ENCODE results near the gene CERS4.
A peak's percentile ranks its signal among the peaks of the same experiment; 100 is the strongest.
"Not testable (repeated sequence)": the region's sequence is repeated elsewhere in the genome, so short reads cannot be mapped to it uniquely, and the experiment has no call there.

CERS4 gene, protein sequence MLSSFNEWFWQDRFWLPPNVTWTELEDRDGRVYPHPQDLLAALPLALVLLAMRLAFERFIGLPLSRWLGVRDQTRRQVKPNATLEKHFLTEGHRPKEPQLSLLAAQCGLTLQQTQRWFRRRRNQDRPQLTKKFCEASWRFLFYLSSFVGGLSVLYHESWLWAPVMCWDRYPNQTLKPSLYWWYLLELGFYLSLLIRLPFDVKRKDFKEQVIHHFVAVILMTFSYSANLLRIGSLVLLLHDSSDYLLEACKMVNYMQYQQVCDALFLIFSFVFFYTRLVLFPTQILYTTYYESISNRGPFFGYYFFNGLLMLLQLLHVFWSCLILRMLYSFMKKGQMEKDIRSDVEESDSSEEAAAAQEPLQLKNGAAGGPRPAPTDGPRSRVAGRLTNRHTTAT

DNA sequence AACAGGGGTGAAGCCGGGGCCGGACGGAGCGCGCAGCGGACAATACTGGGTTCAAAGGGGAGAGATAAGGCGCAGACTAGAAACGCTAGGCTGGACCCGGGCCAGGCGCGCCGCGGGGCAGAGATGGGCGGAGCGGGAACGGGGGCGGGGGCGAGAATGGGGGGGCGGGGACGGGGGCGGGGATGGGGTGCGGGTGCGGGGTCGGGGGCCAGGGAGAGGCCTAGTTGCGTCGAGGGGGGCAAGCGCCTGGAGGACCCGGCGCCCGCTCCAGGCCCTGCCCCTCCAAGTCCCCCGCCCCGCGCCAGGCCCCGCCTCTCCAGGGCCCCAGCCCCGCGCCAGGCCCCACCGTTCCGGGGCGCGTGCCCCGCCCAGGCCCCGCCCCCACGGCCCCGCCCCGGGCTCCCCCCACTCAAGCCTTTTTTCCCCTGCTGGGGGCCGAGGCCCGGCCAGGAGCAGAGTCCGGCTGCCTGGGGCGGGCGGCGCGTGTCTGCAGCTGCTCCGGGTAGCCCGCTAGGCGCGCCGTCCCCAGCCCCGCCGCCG lies at the start of gene CERS4:
CERS4 (plus strand) TSS at position 449 of the 540 bp plus-strand sequence. CDS start 41,707 bp downstream, outside the sequence.
- DNase-seq, result peak; percentile 44

DNA sequence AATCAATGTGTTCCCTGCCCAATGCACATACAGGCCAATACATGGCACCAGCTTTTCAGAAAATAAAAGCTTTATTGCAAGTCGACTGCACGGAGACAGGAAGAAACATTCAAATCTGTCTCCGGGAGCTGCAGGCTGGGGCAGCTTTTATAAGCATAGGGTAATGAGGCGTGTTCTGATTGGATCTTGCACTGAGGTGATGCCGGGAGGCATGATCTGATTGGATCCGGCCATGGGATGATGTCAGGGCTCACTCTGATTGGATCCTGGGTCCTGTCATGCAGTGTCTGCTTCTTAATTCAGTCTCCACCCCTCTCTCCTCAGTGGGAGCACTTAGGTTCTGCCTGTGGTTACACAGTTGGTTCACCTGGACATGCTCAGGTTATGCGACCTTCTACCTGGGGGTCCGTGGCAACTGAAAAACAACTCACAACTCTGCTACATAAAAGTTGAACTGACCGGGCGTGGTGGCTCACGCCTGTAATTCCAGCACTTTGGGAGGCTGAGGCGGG lies 48.0 kb upstream of the CERS4 start:
- peak; percentile 21 for DNase-seq

DNA sequence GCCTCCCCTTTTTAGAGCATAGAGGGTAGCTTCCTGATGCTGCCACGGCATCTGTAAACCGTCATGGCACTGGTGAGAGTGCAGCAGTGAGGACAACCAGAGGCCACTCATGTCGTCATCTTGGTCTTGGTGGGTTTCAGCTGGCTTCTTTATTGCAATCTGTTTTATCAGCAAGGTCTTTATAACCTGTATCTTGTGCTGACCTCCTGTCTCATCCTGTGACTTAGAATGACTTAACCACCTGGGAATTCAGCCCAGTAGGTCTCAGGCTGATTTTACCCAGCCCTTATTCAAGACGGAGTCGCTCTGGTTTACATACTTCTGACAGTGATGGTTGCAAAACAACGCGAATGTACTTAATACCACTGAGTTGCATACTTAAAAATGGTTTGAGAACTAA lies 45.4 kb upstream of the CERS4 start:
- no peak for DNase-seq

DNA sequence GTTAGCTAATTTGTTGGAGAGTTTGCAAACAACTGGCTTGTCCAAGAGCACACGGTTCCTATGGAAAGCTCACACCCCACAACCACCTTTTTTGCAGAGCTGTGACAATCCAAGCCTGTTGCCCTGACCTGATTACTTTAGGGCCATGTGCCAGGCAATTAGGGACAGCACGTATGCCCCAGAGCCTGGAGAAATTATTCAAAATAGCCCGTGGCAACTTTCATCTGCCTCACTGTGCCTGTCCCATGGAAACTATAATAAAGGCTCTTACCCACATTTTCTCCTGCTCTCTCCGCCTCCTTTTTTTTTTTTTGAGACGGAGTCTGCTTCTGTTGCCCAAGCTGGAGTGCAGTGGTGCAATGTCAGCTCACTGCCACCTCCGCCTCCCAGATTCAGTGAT lies 41.2 kb upstream of the CERS4 start:
- no peak for DNase-seq

DNA sequence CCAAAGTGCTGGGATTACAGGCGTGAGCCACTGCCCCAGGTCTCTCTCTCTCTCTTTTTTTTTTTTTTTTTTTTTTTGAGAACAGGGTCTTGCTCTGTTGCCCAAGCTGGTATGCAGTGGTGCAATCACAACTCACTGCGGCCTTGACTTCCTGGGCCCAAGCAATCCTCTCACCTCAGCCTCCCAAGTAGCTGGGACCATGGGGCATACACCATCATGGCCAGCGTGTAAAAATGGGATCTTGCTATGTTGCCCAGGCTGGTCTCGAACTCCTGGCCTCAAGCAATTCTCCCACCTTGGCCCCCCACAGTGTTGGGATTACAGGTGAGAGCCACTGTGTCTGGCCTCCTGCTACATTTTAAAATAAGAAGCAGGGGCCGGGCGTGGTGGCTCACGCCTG lies 40.6 kb upstream of the CERS4 start:
- no peak for DNase-seq

DNA sequence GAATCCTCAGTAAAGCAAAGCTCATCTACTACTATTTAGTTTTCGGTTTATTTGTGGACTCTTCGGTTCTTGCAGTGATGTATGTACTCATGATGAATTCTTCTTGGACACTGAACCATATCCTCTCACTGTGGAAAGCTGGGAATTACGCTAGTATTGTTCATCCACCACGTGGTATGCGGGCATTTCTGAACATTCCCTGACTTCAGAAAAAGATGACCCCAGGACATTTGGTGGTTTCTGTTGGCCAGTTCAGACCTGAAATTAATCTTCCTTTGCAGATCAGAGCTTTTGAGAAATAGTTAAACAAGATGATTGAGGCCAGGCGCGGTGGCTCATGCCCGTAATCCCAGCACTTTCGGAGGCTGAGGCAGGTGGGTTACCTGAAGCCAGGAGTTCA lies 34.5 kb upstream of the CERS4 start:
- no peak for DNase-seq

DNA sequence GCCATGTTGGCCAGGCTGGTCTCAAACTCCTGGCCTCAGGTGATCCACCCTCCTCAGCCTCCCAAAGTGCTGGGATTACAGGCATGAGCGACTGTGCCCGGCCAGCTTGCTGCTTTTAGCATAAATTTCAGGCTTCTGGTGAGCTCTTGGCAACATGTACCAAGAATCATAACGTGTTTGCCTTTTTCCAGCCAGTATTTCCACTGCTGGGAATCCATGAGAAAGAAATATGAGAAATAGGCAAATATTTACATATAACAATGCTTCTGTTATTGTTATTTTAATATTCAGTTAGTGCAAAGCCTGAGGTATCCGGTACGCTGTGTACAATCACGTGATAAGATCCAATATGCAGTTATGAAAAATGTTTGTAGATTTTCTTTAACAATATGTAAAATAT lies 29.2 kb upstream of the CERS4 start:
- no peak for DNase-seq

DNA sequence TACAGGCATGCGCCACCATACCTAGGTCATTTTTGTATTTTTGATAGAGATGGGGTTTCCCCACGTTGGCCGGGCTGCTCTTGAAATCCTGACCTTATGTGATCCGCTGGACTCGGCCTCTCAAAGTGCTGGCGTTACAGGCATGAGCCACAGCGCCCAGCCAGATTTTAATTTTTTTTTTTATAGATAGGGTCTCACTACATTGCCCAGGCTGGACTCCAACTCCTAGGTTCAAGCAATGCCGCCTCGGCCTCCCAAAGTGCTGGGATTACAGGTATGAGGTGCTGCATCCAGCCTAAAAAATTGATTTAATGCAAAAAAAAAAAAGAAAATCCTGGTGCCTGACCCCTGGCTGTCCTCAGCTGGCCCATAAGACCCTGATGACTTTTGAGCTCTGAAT lies 24.9 kb upstream of the CERS4 start:
- DNase-seq, result no peak

DNA sequence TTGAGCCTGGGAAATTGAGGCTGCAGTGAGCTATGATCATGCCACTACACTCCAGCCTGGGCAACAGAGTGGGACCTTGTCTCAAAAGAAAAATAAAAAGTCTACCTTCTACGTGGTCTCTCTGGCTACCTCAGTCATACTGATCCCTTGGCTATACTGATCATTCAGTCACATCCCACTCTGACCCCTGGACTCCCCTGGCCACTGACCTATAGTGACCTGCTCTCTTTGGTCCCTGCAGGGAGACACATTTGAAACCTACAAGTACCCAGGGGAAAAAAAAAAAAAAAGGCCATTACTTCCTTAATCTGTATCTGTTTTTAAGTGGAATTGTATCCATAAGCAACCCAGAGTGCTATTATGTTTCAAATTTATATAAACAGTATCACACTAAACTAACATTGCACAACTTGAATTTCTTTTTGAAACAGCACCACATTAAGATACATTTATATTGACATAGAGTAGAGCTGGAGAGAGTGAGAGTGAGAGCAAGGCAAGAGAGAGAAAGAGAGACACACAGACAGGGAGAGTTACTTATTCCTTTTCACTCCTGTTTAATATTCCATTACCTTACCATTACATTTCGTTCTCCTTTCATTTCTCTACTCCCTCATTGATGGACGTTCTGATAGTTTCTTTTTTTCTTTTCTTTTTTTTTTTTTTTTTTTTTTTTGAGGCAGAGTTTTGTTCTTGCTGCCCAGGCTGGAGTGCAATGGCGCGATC lies 23.7 kb upstream of the CERS4 start:
- no peak for DNase-seq

DNA sequence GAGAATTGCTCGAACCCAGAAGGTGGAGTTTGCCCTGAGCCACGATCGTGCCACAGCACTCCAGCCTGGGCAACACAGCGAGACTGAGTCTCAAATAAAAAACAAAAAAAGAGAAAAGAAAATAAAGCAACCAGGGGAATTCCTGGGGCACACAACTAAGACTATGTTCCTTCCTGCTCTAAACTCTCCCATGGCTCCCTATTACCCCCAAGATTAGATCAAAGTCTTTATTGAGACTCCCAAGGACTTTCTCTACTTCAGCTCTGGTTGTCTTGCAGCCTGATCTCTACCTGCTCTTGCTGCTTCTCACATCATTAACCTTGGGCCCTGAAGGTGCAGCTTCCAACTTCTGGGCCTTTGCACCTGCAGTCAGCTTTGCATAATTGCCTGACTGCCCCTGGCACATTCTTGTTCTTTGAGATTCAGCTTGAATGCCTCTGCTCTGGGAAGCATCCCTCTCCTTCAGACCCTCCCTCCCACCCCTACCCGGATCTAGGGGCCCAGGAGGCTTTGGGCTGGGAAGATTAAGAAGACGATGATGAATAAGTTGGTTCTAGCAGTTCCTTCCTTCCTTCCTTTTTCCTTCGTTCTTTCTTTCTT lies 16.8 kb upstream of the CERS4 start:
- no peak for DNase-seq

DNA sequence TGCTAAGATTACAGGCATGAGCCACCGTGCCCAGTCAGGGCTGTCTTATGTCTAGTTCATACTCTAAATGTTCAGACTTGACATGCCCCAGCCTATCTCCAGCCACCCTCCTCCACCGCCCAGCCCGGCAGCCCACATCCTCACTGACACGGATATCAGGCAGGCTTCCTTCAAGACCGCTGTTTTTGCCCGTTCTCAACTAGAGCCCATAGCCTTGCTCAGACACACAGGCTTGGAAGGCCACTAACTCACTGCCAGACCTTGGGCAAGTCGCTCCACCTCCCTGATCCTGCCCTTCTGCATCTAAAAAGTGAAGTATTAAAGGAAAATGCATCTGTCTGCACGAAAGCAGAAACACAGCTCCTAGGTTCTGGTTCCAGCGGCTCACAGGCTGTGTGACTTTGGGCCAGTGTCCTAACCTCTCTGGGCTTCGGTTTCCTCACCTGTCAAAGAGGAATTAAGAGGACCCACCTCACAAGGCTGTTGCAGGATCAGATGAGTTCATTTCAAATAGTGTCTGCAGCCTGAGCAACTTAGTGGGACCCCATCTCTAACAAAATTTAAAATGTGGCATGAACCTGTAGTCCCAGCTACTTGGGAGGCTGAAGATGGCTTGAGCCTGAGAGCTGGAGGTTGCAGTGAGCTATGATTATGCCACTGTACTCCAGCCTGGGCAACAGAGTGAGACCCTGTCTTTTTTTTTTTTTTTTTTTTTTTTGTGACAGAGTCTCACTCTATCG lies 14.5 kb upstream of the CERS4 start:
- DNase-seq, result peak; percentile 84

DNA sequence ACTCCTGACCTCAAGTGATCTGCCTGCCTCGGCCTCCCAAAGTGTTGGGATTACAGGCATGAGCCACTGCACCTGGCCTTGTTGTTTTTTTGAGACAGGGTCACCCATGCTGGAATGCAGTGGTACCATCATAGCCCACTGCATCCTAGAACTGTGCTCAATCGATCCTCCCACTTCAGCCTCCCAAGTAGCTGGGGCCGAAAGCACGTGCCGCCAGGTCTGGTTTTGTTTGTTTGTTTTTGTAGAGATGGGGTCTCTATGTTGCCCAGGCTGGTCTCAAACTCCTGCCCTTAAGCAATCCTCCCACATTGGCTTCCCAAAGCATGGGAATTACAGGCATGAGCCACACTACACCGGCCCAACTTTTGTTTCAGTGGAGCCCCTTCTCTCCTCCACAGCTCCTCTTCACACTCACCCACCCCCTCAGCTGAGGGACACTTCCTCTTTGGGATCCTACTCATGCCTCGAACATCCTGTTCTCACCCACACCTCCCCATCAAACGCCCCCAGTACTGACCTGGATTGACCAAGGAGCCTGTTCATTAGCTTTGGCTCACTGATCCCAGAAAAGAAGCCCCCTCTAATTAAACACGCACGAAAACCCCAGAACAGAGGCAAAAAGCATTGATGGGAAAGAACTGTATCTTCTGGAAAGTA lies 12.8 kb upstream of the CERS4 start:
- DNase-seq, result peak; percentile 45

DNA sequence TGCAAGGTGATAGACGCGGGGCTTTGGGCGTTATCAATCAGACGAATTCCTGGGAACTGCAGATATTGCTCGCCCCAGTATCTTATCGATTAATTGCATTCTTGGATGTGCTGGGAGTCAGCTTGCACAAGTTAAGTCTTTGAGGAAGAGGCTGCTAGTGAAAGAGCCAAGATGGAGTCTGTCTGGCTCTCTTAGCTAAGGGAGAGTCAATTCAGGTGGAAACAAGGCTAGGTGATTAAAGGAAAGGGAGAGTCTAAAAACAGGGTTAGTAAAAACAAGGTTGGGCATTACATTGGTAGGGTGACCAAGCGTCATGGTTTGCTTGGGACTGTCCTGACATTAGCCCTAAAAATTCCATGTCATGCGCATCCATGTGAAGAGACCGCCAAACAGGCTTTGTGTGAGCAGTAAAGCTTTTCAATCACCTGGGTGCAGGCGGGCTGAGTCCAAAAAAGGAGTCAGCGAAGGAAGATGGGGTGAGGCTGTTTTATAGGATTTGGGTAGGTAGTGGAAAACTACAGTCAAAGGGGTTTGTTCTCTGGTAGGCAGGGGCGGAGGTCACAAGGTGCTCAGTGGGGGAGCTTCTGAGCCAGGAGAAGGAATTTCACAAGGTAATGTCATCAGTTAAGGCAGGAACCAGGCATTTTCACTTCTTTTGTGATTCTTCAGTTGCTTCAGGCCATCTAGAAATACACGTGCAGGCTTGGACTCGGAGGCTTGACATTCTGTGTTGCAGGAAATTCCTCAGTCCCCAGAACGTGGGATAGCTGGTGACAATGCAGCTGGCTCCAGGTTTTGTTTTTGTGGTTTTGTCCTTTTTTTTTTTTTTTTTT lies 5.7 kb upstream of the CERS4 start:
- not testable (repeated sequence) for DNase-seq

DNA sequence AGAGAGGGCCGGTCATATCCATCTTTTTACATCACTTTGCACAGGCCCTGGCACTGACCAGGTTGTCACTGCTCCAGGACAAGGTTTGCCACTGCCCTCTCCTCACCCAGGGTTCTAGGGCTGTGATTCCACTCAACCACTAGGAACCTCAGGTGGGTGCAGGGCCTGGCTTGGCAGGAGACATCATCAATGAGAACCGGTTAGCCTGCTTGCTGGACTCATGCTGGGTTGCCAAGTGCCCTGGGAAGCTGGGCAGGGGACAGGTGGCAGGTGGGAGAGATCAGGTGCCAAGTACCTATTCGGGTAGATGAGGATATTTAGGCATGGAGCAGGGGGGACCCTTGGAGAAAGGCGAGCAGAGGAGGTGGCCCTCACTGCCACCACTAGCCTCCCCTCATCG lies 4.2 kb upstream of the CERS4 start:
- no peak for DNase-seq

DNA sequence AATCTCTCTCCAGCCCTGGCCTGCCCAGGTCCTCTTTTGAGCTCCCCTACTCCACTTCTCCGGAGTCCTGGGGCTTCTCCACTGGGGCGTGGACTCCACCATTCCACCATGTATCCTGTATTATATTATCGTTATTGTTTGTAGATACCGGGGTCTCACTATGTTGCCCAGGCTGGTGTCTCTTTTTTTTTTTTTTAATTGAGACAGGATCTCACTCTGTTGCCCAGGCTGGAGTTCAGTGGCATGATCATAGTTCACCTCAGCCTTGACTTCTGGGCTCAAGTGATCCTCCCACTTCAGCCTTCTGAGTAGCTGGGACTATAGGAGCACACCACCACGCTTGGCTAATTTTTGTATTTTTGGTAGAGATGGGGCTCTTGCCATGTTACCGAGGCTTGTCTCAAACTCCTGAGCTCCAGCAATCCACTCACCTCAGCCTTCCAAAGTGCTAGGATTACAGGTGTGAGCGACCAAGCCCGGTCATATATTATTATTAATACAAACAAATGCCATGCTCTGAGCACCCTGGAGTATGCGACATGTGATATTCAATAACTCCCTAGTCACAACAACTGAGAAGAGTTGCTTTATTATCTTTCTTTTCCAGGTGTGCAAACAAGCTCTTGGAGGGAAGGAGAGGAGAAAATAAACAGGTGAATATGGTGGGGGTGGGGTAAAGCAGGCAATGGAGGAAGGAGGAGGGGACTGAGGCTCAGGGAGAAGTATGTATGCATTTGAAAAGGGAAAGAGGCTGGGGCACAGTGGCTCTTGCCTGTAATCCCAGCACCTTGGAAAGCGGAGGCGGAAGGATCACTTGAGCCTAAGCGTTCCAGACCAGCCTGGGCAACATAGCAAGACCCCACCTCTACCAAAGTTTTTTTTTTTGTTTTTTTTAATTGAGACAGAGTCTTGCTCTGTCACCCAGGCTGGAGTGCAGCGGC lies 2.8 kb upstream of the CERS4 start:
- no peak for DNase-seq

DNA sequence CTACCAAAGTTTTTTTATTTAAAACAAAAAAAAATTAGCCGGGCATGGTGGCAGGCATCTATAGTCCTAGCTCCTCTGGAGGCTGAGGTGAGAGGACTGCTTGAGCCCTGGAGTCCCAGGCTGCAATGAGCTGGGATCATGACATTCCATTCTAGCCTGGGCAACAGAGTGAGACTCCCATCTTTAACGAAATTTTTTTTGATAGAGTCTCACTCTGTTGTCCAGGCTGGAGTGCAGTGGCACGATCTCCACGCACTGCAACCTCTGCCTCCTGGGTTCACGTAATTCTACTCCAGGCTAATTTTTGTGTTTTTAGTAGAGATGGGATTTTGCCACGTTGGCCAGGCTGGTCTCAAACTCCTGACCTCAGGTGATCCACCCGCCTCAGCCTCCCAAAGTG lies 1.8 kb upstream of the CERS4 start:
- not testable (repeated sequence) for DNase-seq

DNA sequence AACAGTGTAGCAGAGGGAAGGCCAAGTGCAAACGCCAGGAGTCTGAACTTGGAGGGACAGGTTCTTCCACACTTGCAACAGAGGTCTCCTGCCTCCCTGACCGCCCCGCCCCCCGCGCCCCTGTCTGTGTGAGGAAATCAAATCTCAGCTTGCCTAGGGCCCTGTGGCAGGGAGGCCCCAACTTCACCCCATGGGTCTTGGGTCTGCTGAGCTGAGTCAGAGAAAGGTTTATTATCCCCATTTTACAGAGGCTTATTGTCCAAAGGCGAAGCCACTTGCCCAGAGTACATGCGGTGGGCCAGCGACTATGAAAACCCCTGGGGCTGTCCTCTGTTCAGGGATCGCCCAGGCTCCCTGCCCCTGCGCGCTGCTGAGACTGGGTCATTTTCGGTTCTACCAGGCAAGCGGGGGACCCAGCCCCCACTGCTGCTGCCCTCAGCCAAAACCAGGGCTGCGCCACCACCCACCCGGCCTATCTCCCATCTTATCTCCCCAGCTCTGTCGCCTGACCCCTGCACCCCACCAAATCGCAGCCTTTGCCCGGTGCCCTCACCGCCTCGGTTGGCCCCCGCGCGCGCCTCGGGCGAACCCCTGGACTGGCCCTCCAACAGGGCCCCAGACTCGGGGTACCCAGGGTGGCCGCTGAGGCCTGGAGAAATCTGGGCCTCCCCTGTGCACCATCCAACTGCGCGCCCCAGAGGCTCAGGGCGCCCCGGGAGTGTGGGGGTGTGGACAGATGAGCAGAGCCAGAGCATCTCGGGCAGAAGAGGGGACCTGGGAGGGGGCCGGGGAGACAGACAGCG lies 850 bp upstream of the CERS4 start:
- DNase-seq, result no peak

DNA sequence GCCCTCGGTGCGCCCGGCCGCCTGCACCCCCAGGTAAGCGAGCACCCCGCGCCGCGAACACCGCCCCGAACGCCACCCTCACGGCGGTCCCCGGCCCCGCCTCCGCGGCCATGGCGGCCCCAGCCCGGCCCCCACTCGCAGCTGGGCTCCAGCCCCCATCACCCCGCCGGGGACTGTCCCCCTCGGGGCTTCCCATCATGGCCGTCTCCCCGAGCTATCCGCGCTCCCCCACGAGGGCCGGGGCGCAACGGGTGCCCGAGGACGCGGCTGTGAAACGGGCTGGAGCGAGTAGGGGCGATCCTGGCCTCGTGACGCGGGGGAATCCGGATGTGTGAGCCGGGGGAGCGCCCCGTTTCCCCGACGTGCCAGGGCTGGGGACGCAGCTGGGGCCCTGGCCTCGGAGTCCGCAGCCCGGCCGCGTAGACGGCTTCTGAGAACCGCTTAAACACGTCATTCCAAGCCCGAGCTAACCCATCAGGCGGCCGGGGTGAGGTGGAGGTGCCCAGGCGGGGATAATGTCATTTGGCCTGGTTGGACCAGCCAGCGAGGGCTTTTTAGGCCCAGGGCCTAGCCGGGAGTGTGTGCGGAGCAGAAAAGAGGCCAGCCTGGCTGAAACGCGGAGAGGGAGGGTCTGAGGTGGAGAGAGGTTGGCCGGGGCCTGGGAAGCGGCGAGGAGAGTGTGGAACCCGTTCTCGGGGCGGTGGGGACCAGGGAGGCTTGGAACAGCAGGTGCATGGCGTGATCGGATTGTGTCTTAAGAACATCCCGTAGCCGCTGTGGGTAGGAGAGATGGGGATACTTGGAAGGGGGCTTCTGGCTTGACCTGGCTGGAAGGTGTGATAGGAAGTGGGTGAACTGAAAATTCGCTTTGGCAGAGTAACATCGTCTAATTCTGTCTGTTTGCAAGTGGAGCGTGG lies 550 bp downstream of the CERS4 start:
- DNase-seq, result no peak

All from GDM1 (cell line).